Mesenchymal stem cell (in vitro differentiated cells and primary cell): ENCODE data around the gene CDK4.

Experiments
- DNase-seq: peaks from one replicate; pipeline ENCODE4 v3.0.0-alpha.2; 2013
- H2AFZ ChIP-seq: one replicate; pipeline ENCODE4 v1.6.1; 2013; ENCODE audit warnings: low read depth, mild to moderate bottlenecking, control low read depth, inconsistent platforms, low read length, moderate library complexity
- H2AK5ac ChIP-seq: 2 replicates; pipeline ENCODE4 v1.6.1; 2013; ENCODE audit warnings: low read length, moderate library complexity, mild to moderate bottlenecking, inconsistent platforms; ENCODE audit not compliant: severe bottlenecking
- H2BK120ac ChIP-seq: one replicate; pipeline ENCODE4 v1.6.1; 2013; ENCODE audit warnings: low read depth, mild to moderate bottlenecking, inconsistent platforms, low read length, moderate library complexity
- H2BK12ac ChIP-seq, 2 experiments: one replicate each; pipeline ENCODE4 v1.6.1; 2013; ENCODE audit warnings: inconsistent platforms in 2 of 2, low read length in 2 of 2, mild to moderate bottlenecking in 2 of 2, moderate library complexity in 2 of 2, control low read depth in 1 of 2
- H2BK15ac ChIP-seq: one replicate; pipeline ENCODE4 v1.6.1; 2013; ENCODE audit warnings: mild to moderate bottlenecking, low read depth, inconsistent platforms; ENCODE audit not compliant: poor library complexity, severe bottlenecking
- H2BK5ac ChIP-seq: 2 replicates; pipeline ENCODE4 v1.6.1; 2013; ENCODE audit warnings: low read depth, mild to moderate bottlenecking, low read length, control low read depth, inconsistent platforms; ENCODE audit not compliant: poor library complexity, severe bottlenecking
- H3K14ac ChIP-seq, 2 experiments: one replicate each; pipeline ENCODE4 v1.6.1; 2013; ENCODE audit warnings: inconsistent platforms in 2 of 2, low read length in 2 of 2, control low read depth in 1 of 2, mild to moderate bottlenecking in 1 of 2, moderate library complexity in 1 of 2
- H3K18ac ChIP-seq, 2 experiments: one replicate each; pipeline ENCODE4 v1.6.1; 2013; ENCODE audit warnings: inconsistent platforms in 2 of 2, low read length in 2 of 2, control low read depth in 1 of 2, low read depth in 1 of 2, mild to moderate bottlenecking in 1 of 2
- H3K23ac ChIP-seq, 2 experiments: one replicate each; pipeline ENCODE4 v1.6.1; 2013; ENCODE audit warnings: inconsistent platforms in 2 of 2, low read length in 2 of 2, mild to moderate bottlenecking in 2 of 2, moderate library complexity in 2 of 2, control low read depth in 1 of 2
- H3K27ac ChIP-seq: 2 replicates; pipeline ENCODE4 v1.5.1; 2013; ENCODE audit warnings: mild to moderate bottlenecking, moderate library complexity, low read length, control low read depth, inconsistent platforms; ENCODE audit not compliant: poor library complexity, severe bottlenecking
- H3K27me3 ChIP-seq, 2 experiments: 2 replicates each; pipeline versions ENCODE4 v1.6.1 to v1.7.0; 2013; ENCODE audit warnings: low read length in 2 of 2, mild to moderate bottlenecking in 2 of 2, moderate library complexity in 2 of 2, control low read depth in 1 of 2, inconsistent platforms in 1 of 2; ENCODE audit not compliant: control insufficient read depth in 1 of 2, insufficient read depth in 1 of 2
- H3K36me3 ChIP-seq, 2 experiments: 2 replicates each; pipeline versions ENCODE4 v1.6.1 to v1.7.0; 2013; ENCODE audit warnings: low read length in 2 of 2, control low read depth in 1 of 2, inconsistent platforms in 1 of 2, low read depth in 1 of 2, mild to moderate bottlenecking in 1 of 2; ENCODE audit not compliant: insufficient read depth in 2 of 2, control insufficient read depth in 1 of 2
- H3K4ac ChIP-seq, 2 experiments: one replicate each; pipeline ENCODE4 v1.6.1; 2013; ENCODE audit warnings: inconsistent platforms in 2 of 2, low read length in 2 of 2, mild to moderate bottlenecking in 2 of 2, moderate library complexity in 2 of 2, control low read depth in 1 of 2, low read depth in 1 of 2
- H3K4me1 ChIP-seq: 2 replicates; pipeline ENCODE4 v1.6.1; 2013; ENCODE audit warnings: low read depth, low read length, control low read depth; ENCODE audit not compliant: control insufficient read depth, insufficient read depth
- H3K4me2 ChIP-seq: 2 replicates; pipeline ENCODE4 v1.6.1; 2013; ENCODE audit warnings: low read length, mild to moderate bottlenecking, inconsistent platforms; ENCODE audit not compliant: poor library complexity, severe bottlenecking
- H3K4me3 ChIP-seq, 2 experiments: 2 replicates each; pipeline versions ENCODE4 v1.5.1 to v1.7.0; 2013; ENCODE audit warnings: low read length in 2 of 2, mild to moderate bottlenecking in 2 of 2, control low read depth in 1 of 2, low read depth in 1 of 2; ENCODE audit not compliant: insufficient read depth in 1 of 2
- H3K79me1 ChIP-seq: replicated peaks from 2 replicates; pipeline ENCODE4 v1.6.1; 2013; ENCODE audit warnings: mild to moderate bottlenecking, control low read depth, low read length, inconsistent platforms; ENCODE audit not compliant: poor library complexity, severe bottlenecking
- H3K9ac ChIP-seq: 2 replicates; pipeline ENCODE4 v1.7.0; 2013; ENCODE audit warnings: mild to moderate bottlenecking, low read length, moderate library complexity
- H3K9me3 ChIP-seq: 2 replicates; pipeline ENCODE4 v1.7.0; 2013; ENCODE audit warnings: mild to moderate bottlenecking, low read length; ENCODE audit not compliant: control insufficient read depth
- H4K8ac ChIP-seq: one replicate; pipeline ENCODE4 v1.6.1; 2013; ENCODE audit warnings: inconsistent platforms, mild to moderate bottlenecking, low read length, moderate library complexity
- H4K91ac ChIP-seq: one replicate; pipeline ENCODE4 v1.6.1; 2013; ENCODE audit warnings: mild to moderate bottlenecking, low read length, inconsistent platforms
- WGBS: methylation state at CpG from one replicate; pipeline ENCODE4 v1.1.7; 2013; ENCODE audit warnings: mixed read lengths; 5-methylcytosine and 5-hydroxymethylcytosine counted together

CDK4 gene

DNA sequence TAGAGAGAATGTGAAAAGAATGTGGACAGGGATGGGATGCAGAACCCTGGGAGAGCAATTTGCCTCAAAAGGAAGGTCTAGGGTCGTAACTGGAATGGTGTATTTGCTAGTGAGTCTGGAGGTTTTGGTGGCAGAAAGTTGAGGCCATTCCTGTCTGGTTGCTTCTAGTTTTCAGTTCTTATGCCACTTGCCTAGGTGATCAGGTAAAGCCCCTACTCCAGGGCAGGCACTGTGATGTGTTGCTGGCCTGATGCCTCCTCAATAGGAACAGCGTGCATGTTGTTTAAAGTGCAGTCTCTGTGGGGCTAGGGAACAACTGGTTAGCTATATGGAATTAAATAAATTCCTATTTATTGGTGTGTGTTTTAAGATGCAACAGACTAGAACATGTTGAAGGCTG, 51.8 kb downstream of the CDK4 start:
- Histone ChIP-seq H2BK15ac (no peak overlapping the region), H4K91ac (no peak overlapping the region), H3K4me1 (no peaks in the 10 kb centered on the region), H2BK12ac (no peak overlapping the region), H2AK5ac (no peak overlapping the region), H3K4me2 (no peak overlapping the region), H3K14ac (no peak overlapping the region), H3K9ac (no peak overlapping the region), H3K4ac (no peak overlapping the region), H3K4me3 (no peak overlapping the region), H3K18ac (no peak overlapping the region), H3K27me3 (no peaks in the 10 kb centered on the region), H2AFZ (no peak overlapping the region), H2BK5ac (no peak overlapping the region), H2BK120ac (no peak overlapping the region), H3K36me3 (peaks cover 32 to 72% of the 10 kb centered on the region in 2 experiments), H3K23ac (no peak overlapping the region), H3K27ac (no peak overlapping the region), H3K9me3 (peaks cover 15% of the 10 kb centered on the region), H3K79me1 (peaks cover 15% of the 10 kb centered on the region), H4K8ac (no peak overlapping the region)
- no peak for DNase-seq
- WGBS: 96% methylated on average over 2 of the region's 2 CpGs

DNA sequence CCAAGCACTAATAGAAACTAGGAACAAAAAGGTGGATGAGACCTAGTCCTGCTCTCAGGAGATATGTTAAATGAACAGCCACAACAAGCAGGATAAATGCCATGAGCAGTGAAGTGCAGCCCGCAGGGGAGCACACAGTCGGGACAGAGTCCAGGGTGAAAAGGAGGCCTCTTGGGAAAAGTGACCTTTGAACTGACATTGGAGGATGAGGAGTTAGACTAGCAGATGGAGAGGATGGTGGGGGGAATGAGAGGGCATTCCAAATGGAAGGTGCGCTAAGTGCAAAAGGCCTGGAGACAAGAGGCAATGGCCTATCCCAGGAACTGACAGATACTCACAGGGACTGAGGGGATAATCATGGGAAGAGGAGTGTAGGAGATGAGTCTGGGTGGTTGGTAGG, 53.7 kb downstream of the CDK4 start:
- Histone ChIP-seq H2BK120ac (no peak overlapping the region), H4K91ac (no peak overlapping the region), H2AFZ (no peak overlapping the region), H2AK5ac (no peak overlapping the region), H3K79me1 (peaks cover 25% of the 10 kb centered on the region), H2BK12ac (no peak overlapping the region), H3K9me3 (peaks cover 6% of the 10 kb centered on the region), H2BK15ac (no peak overlapping the region), H3K9ac (no peak overlapping the region), H3K4me2 (no peak overlapping the region), H3K4ac (no peak overlapping the region), H3K14ac (no peak overlapping the region), H3K18ac (no peak overlapping the region), H3K23ac (no peak overlapping the region), H3K27me3 (no peaks in the 10 kb centered on the region), H3K4me1 (peaks cover 5% of the 10 kb centered on the region), H3K27ac (no peak overlapping the region), H2BK5ac (no peak overlapping the region), H3K4me3 (no peak overlapping the region), H4K8ac (no peak overlapping the region), H3K36me3 (peaks cover 29 to 53% of the 10 kb centered on the region in 2 experiments)
- no peak for DNase-seq
- WGBS: 96% methylated on average over 3 of the region's 3 CpGs
